Suppressor macrophage (primary cell): ENCODE measurements around the gene UCMA.

Experiments
- DNase-seq, 4 experiments: peaks; one replicate each; pipeline ENCODE4 v3.0.0-alpha.2; 2020 to 2022

UCMA gene

GRCh38 chr10:13231808-13232207, 2.4 kb downstream of the UCMA start:
- DNase-seq, result no peak

DNA sequence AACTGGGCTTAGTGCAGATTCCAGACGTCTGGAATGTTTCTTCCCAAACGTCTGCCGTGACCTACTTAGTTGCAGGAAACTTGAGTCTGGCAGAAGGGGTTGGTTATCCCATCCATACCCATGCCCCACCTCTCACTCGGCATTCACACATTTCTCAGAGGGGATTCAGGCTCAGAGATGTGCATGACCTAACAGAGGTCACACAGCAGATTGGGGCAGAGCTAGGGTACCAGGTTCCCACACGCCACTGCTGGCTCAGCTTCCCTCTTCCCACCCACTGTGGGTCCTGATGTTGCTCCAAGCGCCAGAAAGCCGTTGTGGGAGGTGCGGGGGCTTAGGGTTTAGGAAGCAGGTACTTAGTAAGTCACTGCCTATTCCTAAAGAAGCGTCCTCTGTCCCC, 3.0 kb downstream of the UCMA start:
- DNase-seq, result no peak

- DNase-seq, result no peak
These were observed 7.1 kb downstream of the UCMA start for GRCh38 chr10:13227031-13227430.

DNA sequence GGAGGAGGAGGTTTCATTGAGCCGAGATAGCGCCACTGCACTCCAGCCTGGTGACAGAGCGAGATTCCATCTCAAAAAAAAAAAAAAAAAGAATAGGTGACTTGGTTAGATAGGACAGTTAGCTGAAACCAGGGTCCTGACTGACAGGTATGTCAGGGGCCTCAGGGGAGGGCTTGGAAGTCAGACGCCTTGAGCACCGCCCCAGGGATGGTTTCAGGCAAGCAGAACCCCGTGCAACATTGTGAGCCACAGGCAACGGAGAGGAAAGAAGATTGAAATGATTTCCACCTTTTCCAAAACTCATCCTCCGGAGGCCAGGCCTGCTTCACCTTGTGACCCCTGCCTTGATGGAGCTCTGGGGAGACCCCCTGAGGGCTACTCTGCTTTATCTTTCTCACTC, 8.6 kb downstream of the UCMA start:
- no peak for DNase-seq

DNA sequence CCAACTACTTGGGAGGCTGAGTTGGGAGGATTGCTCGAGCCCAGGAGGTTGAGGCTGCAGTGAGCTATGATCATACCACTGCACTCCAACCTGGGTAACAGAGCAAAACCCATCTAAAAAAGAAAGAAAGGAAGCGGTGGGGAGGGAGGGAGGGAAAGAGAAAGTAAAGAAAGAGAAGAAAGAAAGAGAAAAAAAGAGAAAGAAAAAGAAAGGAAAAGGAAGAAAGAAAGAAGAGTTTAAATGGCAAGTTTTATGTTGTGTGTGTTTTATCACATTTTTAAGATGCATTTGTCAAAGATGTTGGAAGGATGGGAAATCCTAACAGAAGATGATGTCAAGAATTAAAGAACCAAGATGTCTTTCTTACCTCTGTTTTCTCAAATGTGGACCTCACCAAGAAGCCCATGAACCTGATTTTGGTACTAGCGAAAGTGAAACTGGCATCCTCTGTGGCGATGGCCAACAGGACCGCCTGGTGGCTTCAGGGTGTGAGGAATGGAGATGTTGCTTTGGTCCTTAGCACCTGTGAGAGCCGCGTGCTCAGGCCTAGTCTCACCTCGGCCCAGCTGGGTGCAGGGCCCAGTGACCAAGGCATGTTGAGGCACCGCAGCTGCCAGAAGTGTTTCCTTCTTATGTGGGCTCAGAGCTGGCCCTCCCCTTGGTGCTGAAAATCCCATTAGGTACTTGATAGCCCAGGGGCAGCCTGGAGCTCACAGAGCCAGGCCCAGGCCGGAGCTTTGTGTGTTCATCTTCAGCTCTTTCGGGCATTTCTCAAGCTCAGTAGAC, 9.8 kb downstream of the UCMA start:
- DNase-seq, result no peak

DNA sequence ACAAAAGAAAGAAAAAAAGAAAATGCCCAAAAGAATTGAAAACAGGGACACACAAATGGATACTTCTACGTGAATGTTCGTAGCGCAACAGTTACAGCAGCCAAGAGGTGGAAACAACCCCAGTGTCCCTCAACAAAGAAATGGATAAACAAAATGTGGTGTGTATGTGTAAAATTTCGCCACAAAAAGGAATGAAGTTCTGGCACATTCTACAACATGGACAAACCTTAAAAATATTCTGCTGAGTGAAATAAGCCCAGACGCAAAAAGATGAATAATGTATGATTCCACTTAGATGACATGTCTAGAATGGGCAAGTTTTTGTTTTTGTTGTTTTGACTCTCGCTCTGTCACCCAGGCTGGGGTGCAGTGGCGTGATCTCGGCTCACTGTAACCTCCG, 10.9 kb downstream of the UCMA start:
- no peak for DNase-seq

DNA sequence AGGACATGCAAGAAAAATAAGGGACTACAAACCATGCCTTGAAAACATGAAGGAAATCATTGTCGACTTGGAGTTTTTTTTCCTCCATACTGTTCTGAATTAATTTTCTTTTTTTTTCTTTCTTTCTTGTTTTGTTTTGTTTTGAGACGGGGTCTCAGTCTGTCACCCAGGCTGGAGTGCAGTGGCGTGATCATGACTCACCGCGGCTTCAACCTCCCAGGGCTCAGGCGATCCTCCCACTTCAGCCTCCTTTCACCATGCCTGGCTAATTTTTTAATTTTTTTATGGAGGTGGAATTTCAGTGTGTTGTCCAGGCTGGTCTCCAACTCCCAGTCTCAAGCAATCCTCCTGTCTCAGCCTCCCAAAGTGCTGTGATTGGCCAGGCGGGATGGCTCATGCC, 11.6 kb downstream of the UCMA start:
- no peak for DNase-seq

GRCh38 chr10:13222151-13222550, 12.0 kb downstream of the UCMA start:
- no peak for DNase-seq

DNA sequence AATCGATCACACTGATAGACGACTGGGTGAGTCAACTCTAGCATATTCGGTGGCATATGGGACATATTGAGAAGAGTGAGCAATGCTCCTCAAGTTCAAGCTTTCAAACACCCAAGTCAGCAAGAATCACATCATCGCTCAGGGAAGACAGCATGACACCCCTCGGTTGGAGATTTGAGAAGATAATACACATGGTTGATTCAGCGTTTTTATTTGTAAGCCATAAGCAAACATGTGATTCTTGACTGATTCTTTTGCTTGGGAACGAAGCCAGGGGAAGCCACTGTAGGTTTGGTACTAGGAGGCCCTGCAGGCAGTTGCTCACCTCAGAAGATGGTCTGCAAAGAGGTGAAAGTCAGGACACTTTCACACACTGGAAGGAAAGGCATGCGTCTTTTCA, 12.6 kb downstream of the UCMA start:
- DNase-seq, result no peak

- DNase-seq, result peak in 2 of 4 experiments; percentile 4 to 14
These were observed 14.2 kb downstream of the UCMA start for GRCh38 chr10:13219685-13220670.

- no peak for DNase-seq
These were observed 15.3 kb downstream of the UCMA start for GRCh38 chr10:13218878-13219277.

GRCh38 chr10:13213163-13213562, 21.0 kb downstream of the UCMA start:
- DNase-seq, result no peak

- DNase-seq, result peak; percentile 10 to 34 (median 26)
These were observed 27.4 kb downstream of the UCMA start for GRCh38 chr10:13206546-13207443.

- DNase-seq, result no peak
These were observed 28.1 kb downstream of the UCMA start for GRCh38 chr10:13206091-13206490.

DNA sequence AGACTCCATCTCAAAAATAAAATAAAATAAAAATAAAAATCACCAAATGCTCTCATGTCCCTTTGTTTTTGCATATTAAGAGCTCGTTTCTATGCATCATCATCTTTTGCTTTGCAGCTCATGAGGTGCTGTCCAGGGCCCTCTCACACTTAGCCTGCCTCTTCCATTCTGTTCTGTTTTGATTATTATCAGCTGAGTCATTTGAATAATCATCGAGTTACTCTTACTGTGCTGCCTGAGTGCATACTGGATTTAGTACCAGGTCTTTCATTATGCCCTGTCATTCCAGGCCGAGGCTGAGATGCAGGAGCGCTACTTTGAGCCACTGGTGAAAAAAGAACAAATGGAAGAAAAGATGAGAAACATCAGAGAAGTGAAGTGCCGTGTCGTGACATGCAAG, 33.0 kb downstream of the UCMA start:
- DNase-seq, result no peak

DNA sequence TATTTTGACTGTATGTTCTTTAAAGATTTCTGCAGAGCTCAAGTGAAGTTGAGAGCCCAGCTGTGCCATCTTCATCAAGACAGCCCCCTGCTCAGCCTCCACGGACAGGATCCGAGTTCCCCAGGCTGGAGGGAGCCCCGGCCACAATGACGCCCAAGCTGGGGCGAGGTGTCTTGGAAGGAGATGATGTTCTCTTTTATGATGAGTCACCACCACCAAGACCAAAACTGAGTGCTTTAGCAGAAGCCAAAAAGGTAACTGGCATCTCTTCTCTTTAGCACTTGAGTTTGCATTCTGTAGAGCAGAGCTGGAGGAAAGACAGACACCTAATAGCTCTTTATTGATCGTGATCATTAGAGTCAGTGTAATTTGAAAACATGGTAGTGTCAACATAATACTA, 39.2 kb downstream of the UCMA start:
- no peak for DNase-seq

GRCh38 chr10:13193637-13194036, 40.5 kb downstream of the UCMA start:
- no peak for DNase-seq

- no peak for DNase-seq
These were observed 42.8 kb downstream of the UCMA start for GRCh38 chr10:13191362-13191761.

- no peak for DNase-seq
These were observed 43.4 kb downstream of the UCMA start for GRCh38 chr10:13190816-13191215.

GRCh38 chr10:13189961-13190360, 44.2 kb downstream of the UCMA start:
- no peak for DNase-seq

DNA sequence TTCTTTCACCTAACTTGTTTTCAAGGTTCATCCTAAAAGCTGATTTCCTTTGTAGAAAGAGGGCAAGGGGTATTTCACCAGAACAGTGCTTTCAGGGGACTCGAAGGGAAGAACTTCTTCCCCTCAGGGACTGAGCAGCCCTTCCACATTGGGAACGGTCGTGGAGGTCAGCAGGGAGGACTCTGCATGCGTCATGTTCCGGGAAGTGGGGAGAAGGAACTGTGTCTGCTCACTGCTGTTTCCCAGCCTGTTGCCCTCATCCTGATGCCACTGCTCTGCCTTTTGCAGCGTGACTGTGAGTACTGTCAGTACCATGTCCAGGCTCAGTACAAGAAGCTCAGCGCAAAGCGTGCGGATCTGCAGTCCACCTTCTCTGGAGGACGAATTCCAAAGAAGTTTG, 45.6 kb downstream of the UCMA start:
- no peak for DNase-seq

- no peak for DNase-seq
These were observed 47.0 kb downstream of the UCMA start for GRCh38 chr10:13187135-13187534.
